ENCODE measurements around the gene RRAS2.

DNA sequence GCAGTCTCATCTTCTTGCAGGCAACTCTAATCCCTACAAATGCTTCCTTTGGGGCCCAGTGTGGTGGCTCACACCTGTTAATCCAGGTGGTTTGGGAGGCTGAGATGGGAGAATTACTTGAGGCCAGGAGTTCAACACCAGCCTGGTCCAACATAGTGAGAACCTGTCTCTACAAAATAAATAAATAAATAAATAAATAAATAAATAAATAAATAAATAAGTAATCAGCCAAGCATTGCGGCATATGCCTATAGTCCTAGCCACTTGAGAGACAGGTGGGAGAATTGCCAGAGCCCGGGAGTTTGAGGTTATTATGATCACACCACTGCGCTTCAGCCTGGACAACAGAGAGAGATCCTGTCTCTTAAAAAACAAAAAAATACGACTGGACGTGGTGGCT lies 34.1 kb upstream of the RRAS2 start:
- TF ChIP-seq, protein P1, sequence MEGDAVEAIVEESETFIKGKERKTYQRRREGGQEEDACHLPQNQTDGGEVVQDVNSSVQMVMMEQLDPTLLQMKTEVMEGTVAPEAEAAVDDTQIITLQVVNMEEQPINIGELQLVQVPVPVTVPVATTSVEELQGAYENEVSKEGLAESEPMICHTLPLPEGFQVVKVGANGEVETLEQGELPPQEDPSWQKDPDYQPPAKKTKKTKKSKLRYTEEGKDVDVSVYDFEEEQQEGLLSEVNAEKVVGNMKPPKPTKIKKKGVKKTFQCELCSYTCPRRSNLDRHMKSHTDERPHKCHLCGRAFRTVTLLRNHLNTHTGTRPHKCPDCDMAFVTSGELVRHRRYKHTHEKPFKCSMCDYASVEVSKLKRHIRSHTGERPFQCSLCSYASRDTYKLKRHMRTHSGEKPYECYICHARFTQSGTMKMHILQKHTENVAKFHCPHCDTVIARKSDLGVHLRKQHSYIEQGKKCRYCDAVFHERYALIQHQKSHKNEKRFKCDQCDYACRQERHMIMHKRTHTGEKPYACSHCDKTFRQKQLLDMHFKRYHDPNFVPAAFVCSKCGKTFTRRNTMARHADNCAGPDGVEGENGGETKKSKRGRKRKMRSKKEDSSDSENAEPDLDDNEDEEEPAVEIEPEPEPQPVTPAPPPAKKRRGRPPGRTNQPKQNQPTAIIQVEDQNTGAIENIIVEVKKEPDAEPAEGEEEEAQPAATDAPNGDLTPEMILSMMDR (IDR thresholded peaks at IDR 0.05) = no peak
- TF ChIP-seq POLR2A (IDR thresholded peaks at IDR 0.05) = no peak
